ENCODE measurements around the gene SERPINB3.

Gene SERPINB3

DNA sequence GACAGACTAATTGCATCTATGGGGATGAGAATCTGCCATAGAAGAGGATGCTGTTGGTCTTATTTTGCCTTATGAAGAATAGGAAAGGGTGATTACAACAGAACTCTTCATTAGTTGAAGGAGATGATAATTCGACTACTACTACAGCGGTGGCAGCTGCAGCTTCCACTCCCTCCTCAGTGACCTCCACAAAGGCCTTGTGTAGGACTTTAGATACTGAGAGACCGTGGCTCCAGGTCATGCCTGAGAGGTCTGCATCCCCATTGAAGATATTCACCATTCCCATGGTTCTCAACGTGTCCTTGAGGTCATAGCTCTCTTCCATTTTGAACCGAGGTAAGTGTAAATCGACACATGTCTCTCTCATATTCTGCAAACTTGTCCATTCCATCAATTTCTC is 24.0 kb downstream of the SERPINB3 start:
- Histone ChIP-seq H3K4me1 (no peaks in the 10 kb centered on the region), H3K4me3 (no peak overlapping the region), H3K27ac (no peak overlapping the region), H3K27me3 (no peaks in the 10 kb centered on the region), H3K9me3 (no peaks in the 10 kb centered on the region), H3K36me3 (no peaks in the 10 kb centered on the region)
- DNase-seq, result no peak
- intact Hi-C loops (cut with DNase I; ENCODE audit: low total_unique reads), result no loop called here
- TF ChIP-seq CTCF (IDR thresholded peaks at IDR 0.05), result no peak

- intact Hi-C loops (cut with DNase I; ENCODE audit: low total_unique reads), result no loop called here
- TF ChIP-seq CTCF (IDR thresholded peaks at IDR 0.05), result no peak
- Histone ChIP-seq H3K4me1 (no peaks in the 10 kb centered on the region), H3K36me3 (no peaks in the 10 kb centered on the region), H3K27ac (no peak overlapping the region), H3K9me3 (peaks cover 0 to 21% (median 16%) of the 10 kb centered on the region in 3 donors), H3K4me3 (no peak overlapping the region), H3K27me3 (no peaks in the 10 kb centered on the region)
- no peak for DNase-seq
Observed at GRCh38 chr18:63627819-63628218, 33.9 kb downstream of the SERPINB3 start.

GRCh38 chr18:63626431-63626830 is 35.3 kb downstream of the SERPINB3 start:
- Histone ChIP-seq H3K9me3 (peaks cover 0 to 21% (median 16%) of the 10 kb centered on the region in 3 donors), H3K4me1 (no peaks in the 10 kb centered on the region), H3K4me3 (no peak overlapping the region), H3K27ac (no peak overlapping the region), H3K36me3 (no peaks in the 10 kb centered on the region), H3K27me3 (no peaks in the 10 kb centered on the region)
- intact Hi-C loops (cut with DNase I; ENCODE audit: low total_unique reads), result no loop called here
- no peak for DNase-seq
- TF ChIP-seq CTCF (IDR thresholded peaks at IDR 0.05), result no peak

DNA sequence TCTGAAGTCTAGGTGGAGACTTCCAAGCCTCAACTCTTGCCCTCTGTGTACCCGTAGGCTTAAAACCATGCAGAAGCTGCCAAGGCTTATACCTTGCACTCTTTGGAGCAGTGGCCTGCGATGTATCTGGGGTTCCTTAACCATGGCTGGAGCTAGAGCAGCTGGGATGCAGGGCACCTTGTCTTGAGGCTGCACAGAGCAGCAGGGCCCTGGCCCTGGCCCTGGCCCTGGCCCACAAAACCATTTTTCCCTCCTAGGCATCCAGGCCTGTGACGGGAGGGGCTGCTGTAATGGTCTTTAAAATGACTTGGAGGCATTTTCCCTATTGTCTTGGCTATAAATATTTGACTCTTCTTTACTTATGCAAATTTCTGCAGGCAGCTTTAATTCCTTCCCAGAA is 36.8 kb downstream of the SERPINB3 start:
- intact Hi-C loops (cut with DNase I; ENCODE audit: low total_unique reads), result no loop called here
- H3K27me3 ChIP-seq, result no peaks in the 10 kb centered on the region
- DNase-seq, result no peak
- no peak overlapping the region for H3K4me3 ChIP-seq
- no peaks in the 10 kb centered on the region for H3K4me1 ChIP-seq
- TF ChIP-seq CTCF (IDR thresholded peaks at IDR 0.05), result no peak
- H3K9me3 ChIP-seq, result peaks cover 0 to 21% (median 16%) of the 10 kb centered on the region in 3 donors
- no peak overlapping the region for H3K27ac ChIP-seq
- H3K36me3 ChIP-seq, result no peaks in the 10 kb centered on the region

GRCh38 chr18:63619661-63620060 is 42.0 kb downstream of the SERPINB3 start:
- no peak overlapping the region for H3K4me3 ChIP-seq
- H3K27ac ChIP-seq, result no peak overlapping the region
- no peaks in the 10 kb centered on the region for H3K4me1 ChIP-seq
- no peak for DNase-seq
- intact Hi-C loops (cut with DNase I; ENCODE audit: low total_unique reads), result no loop called here
- H3K27me3 ChIP-seq, result no peaks in the 10 kb centered on the region
- peaks cover 0 to 4% (median 0%) of the 10 kb centered on the region in 3 donors for H3K9me3 ChIP-seq
- no peaks in the 10 kb centered on the region for H3K36me3 ChIP-seq
- TF ChIP-seq CTCF (IDR thresholded peaks at IDR 0.05), result no peak

DNA sequence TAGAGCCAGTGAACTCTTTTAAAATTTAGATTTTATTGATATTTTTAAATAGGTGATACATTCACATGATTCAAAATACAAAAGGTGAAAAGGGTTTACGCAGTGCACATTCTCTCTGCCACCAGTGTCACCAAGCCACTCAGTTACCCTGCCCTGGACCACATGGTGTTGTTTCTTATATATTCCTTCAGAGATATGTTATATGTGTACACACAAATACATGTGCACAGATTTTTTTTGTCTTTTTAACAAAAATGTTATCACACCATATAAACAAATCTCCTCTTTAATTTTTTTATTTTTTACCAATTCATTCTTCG is 43.8 kb downstream of the SERPINB3 start:
- DNase-seq, result no peak
- Histone ChIP-seq H3K27ac (no peak overlapping the region), H3K4me3 (no peak overlapping the region)

More for the DNA sequence above, 43.8 kb downstream of the SERPINB3 start:
- H3K4me1 ChIP-seq, result no peaks in the 10 kb centered on the region
- no peaks in the 10 kb centered on the region for H3K27me3 ChIP-seq
- TF ChIP-seq CTCF (IDR thresholded peaks at IDR 0.05), result no peak
- no peaks in the 10 kb centered on the region for H3K36me3 ChIP-seq
- H3K9me3 ChIP-seq, result no peaks in the 10 kb centered on the region
- intact Hi-C loops (cut with DNase I; ENCODE audit: low total_unique reads), result no loop called here
